HepG2 (cell line): ENCODE measurements around the gene NFE2L1. TPM values are rescaled to one million over a fixed set of nuclear protein-coding genes. Genes with fewer than 3 reads are reported as not detected.
A peak's percentile ranks its signal among the peaks of the same experiment; 100 is the strongest.

ENCODE experiments used
- DPF2 ChIP-seq: sonication (generic); formaldehyde crosslinking; IDR thresholded peaks from 2 replicates; pipeline ENCODE4 v1.4.0; 2020; ENCODE audit warnings: mild to moderate bottlenecking, low read depth, missing genetic modification reagents, borderline replicate concordance
- HIC2 ChIP-seq: sonication (generic); formaldehyde crosslinking; IDR thresholded peaks from 2 replicates; pipeline ENCODE4 v1.9.0; 2022; ENCODE audit warnings: low read depth, missing genetic modification reagents
- HMG20B ChIP-seq: conservative IDR thresholded peaks from 2 replicates; pipeline ENCODE4 v1.6.1; 2016; ENCODE audit warnings: missing genetic modification reagents, missing compliant biosample characterization
- ISX ChIP-seq: sonication (generic); formaldehyde crosslinking; conservative IDR thresholded peaks from 2 replicates; pipeline ENCODE4 v1.5.0; 2020; ENCODE audit warnings: missing genetic modification reagents
- MED8 ChIP-seq: sonication (generic); formaldehyde crosslinking; IDR thresholded peaks from 2 replicates; pipeline ENCODE4 v1.8.1; 2023; ENCODE audit warnings: mild to moderate bottlenecking, missing genetic modification reagents; ENCODE audit not compliant: insufficient replicate concordance
- MYPOP ChIP-seq: sonication (generic); formaldehyde crosslinking; IDR thresholded peaks from 2 replicates; pipeline ENCODE4 v1.8.1; 2023; ENCODE audit warnings: mild to moderate bottlenecking, moderate library complexity, missing genetic modification reagents
- NAIF1 ChIP-seq: sonication (generic); formaldehyde crosslinking; IDR thresholded peaks from 2 replicates; pipeline ENCODE4 v1.5.0; 2020; ENCODE audit warnings: mild to moderate bottlenecking, missing genetic modification reagents, borderline replicate concordance
- NBN ChIP-seq: fragments of 450-650 bp; conservative IDR thresholded peaks from 2 replicates; pipeline ENCODE4 v1.6.1; 2017
- POLR2AphosphoS5 ChIP-seq: IDR thresholded peaks from 2 replicates; pipeline ENCODE4 v1.6.1; 2012; ENCODE audit warnings: low read depth, low read length
- PRDM10 ChIP-seq: sonication (generic); formaldehyde crosslinking; IDR thresholded peaks from 2 replicates; pipeline ENCODE4 v1.4.0; 2020; ENCODE audit warnings: low read depth, missing genetic modification reagents
- SAP130 ChIP-seq: IDR thresholded peaks from 2 replicates; pipeline ENCODE4 v1.6.1; 2016; ENCODE audit warnings: low read depth
- SMAD1 ChIP-seq: sonication (generic); formaldehyde crosslinking; IDR thresholded peaks from 2 replicates; pipeline ENCODE4 v1.4.0; 2020; ENCODE audit warnings: missing genetic modification reagents, low read depth, mild to moderate bottlenecking, borderline replicate concordance
- SYNCRIP ChIP-seq: fragments of 200-400 bp; formaldehyde crosslinking; IDR thresholded peaks from 2 replicates; pipeline ENCODE4 v1.6.1; 2018; ENCODE audit warnings: mild to moderate bottlenecking, low read depth, low read length; ENCODE audit not compliant: insufficient read depth
- ZBTB7A ChIP-seq: sonication (generic); formaldehyde crosslinking; IDR thresholded peaks from 2 replicates; pipeline ENCODE4 v1.8.0; 2022; ENCODE audit warnings: mild to moderate bottlenecking, missing genetic modification reagents
- ZNF124 ChIP-seq: sonication (generic); formaldehyde crosslinking; IDR thresholded peaks from 2 replicates; pipeline ENCODE4 v1.4.0; 2020; ENCODE audit warnings: missing genetic modification reagents
- ZNF547 ChIP-seq: sonication (generic); formaldehyde crosslinking; IDR thresholded peaks from 2 replicates; pipeline ENCODE4 v1.5.1; 2020; ENCODE audit warnings: mild to moderate bottlenecking, missing genetic modification reagents
- ZNF564 ChIP-seq: sonication (generic); formaldehyde crosslinking; IDR thresholded peaks from 2 replicates; pipeline ENCODE4 v1.8.1; 2023; ENCODE audit warnings: mild to moderate bottlenecking, missing genetic modification reagents
- ZNF567 ChIP-seq: sonication (generic); formaldehyde crosslinking; IDR thresholded peaks from 2 replicates; pipeline ENCODE4 v1.8.1; 2023; ENCODE audit warnings: mild to moderate bottlenecking, missing genetic modification reagents, borderline replicate concordance
- ZNF775 ChIP-seq: sonication (generic); formaldehyde crosslinking; IDR thresholded peaks from 2 replicates; pipeline ENCODE4 v1.4.0; 2020; ENCODE audit warnings: missing genetic modification reagents, mild to moderate bottlenecking, moderate library complexity, borderline replicate concordance
- ZNF776 ChIP-seq: sonication (generic); formaldehyde crosslinking; IDR thresholded peaks from 2 replicates; pipeline ENCODE4 v1.4.0; 2020; ENCODE audit warnings: mild to moderate bottlenecking, missing genetic modification reagents
- ZSCAN22 ChIP-seq: sonication (generic); formaldehyde crosslinking; IDR thresholded peaks from 2 replicates; pipeline ENCODE4 v1.4.0; 2020; ENCODE audit warnings: mild to moderate bottlenecking, missing genetic modification reagents
- ZSCAN25 ChIP-seq: sonication (generic); formaldehyde crosslinking; IDR thresholded peaks from 2 replicates; pipeline ENCODE4 v1.8.0; 2022; ENCODE audit warnings: mild to moderate bottlenecking, missing genetic modification reagents
- polyA plus RNA-seq, 8 experiments: library from polyadenylated mRNA; depleted of rRNA in 3 of 8; stranded (reverse) in 7 of 8; unstranded in 1 of 8; fragments of >200 nt; fragmentation: Illumina TruSeq in 4 of 8; extraction: Trizol in 4 of 8; gene quantifications; 2 replicates each; pipeline versions ENCODE4 v1.2.1 to v1.2.3, GENCODE V29; 2011 to 2016; ENCODE audit warnings: low read depth in 4 of 8, missing spikeins in 1 of 8, mixed read lengths in 1 of 8; ENCODE audit not compliant: insufficient read depth in 1 of 8
- total RNA-seq, 5 experiments: library from RNA; depleted of rRNA; stranded (reverse); fragments of >200 nt; fragmentation: Illumina TruSeq; extraction: Trizol; gene quantifications; 2 replicates each; pipeline ENCODE4 v1.2.3, GENCODE V29; 2016; ENCODE audit warnings: low read depth in 1 of 5

Gene NFE2L1
- total and polyA plus RNA-seq, 2 of the 13 experiments (the other 11 are each of a cell fraction or from before 2014, with no cell fraction given): 67.0 to 234 TPM

- TF ChIP-seq PRDM10 (CRISPR knock-in tag) (peak; percentile 88), ZSCAN25 (0 out of 2 replicates have a peak, but pooled peaks have one; percentile 22), HMG20B (peak; percentile 31; the same call in 1 of the 2 replicates), ZNF775 (no peak), MED8 (CRISPR knock-in tag) (peak; percentile 77), ZNF124 (CRISPR knock-in tag) (peak; percentile 97), ZNF567 (CRISPR knock-in tag) (peak; percentile 73; the same call in 1 of the 2 replicates), POLR2AphosphoS5 (peak; percentile 93), DPF2 (CRISPR knock-in tag) (no peak), ZNF547 (CRISPR knock-in tag) (0 out of 2 replicates have a peak, but pooled peaks have one; percentile 39), NBN (no peak), SAP130 (CRISPR knock-in tag) (peak; percentile 97), ZNF564 (CRISPR knock-in tag) (peak; percentile 83; the same call in 1 of the 2 replicates), SMAD1 (CRISPR knock-in tag) (peak; percentile 90), MYPOP (CRISPR knock-in tag) (peak; percentile 89), ZNF776 (CRISPR knock-in tag) (no peak; the same call in 1 of the 2 replicates), NAIF1 (CRISPR knock-in tag) (peak; percentile 86), ISX (CRISPR knock-in tag) (no peak), ZSCAN22 (CRISPR knock-in tag) (no peak), SYNCRIP (no peak), ZBTB7A (no peak), HIC2 (CRISPR knock-in tag) (peak; percentile 51; the same call in 1 of the 2 replicates)
Observed at GRCh38 chr17:48107137-48108055, 59.2 kb downstream of the NFE2L1 start, which contains the start of gene SNX11 (continued).
